ENCODE measurements around the gene GPHB5. TPM values are rescaled to one million over a fixed set of nuclear protein-coding genes. Genes with fewer than 3 reads are reported as not detected.

The GPHB5 gene
- not detected for total RNA-seq

- H3K4me1 ChIP-seq = no peaks in the 10 kb centered on the region
- intact Hi-C loops (cut with DNase I) = no loop called here
- no peak within 1 kb of the TSS for H3K4me3 ChIP-seq
- no peaks in the 10 kb centered on the region for H3K9me3 ChIP-seq
- DNase-seq (ENCODE audit: low spot score in 2 of 2) = no peak
- H3K27me3 ChIP-seq = no peaks in the 10 kb centered on the region
- no peaks in the 10 kb centered on the region for H3K36me3 ChIP-seq
- no peak for TF ChIP-seq CTCF (IDR thresholded peaks at IDR 0.05)
- H3K27ac ChIP-seq = no peak within 1 kb of the TSS
Observed at GRCh38 chr14:63318835-63319234, at the start of gene GPHB5. Gene GPHB5 (minus strand): TSS chr14:63318935. CDS start chr14:63317849, 1,086 bp downstream.

DNA sequence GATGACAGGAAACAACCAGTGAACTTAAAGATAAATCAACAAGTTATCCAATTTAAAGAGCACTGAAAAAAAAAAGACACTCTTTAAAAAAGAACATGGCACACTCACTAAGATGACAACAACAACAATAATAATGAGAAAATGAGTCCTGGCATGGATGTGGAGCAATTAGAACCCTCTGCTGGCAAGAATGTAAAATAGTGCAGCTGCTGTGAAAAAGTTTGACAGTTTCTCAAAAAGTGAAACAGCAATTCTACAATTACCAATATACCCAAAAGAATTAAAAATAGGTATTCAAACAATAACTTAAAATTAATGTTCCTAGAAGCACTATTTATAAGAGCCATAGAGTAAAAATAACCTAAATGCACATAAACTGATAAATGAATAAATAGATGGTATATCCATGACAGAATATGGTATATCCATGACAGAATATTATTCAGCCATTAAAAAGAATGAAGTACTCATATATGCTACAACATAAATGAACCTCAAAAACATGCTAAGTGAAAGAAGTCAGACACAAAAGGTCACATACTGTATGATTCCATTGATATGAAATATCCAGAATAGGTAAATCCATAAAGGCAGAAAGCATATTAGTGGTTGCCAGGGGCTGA, 49.1 kb upstream of the GPHB5 start:
- Histone ChIP-seq H3K4me1 (no peaks in the 10 kb centered on the region), H3K27me3 (no peaks in the 10 kb centered on the region), H3K36me3 (no peaks in the 10 kb centered on the region), H3K9me3 (no peaks in the 10 kb centered on the region), H3K4me3 (no peak overlapping the region), H3K27ac (no peak overlapping the region)
- DNase-seq (ENCODE audit: low spot score in 2 of 2) = no peak
- intact Hi-C loops (cut with DNase I) = loop anchor here (10.0 kb wide), 1 partner anchor 193 kb away; no protein-coding TSS in a partner anchor
- no peak for TF ChIP-seq CTCF (IDR thresholded peaks at IDR 0.05)

- TF ChIP-seq CTCF (IDR thresholded peaks at IDR 0.05) = no peak
- no peak for DNase-seq (ENCODE audit: low spot score in 2 of 2)
- H3K27me3 ChIP-seq = no peaks in the 10 kb centered on the region
- intact Hi-C loops (cut with DNase I) = loop anchor here (10.0 kb wide), 1 partner anchor 188 kb away; no protein-coding TSS in a partner anchor
- no peaks in the 10 kb centered on the region for H3K4me1 ChIP-seq
- H3K9me3 ChIP-seq = no peaks in the 10 kb centered on the region
- no peak overlapping the region for H3K4me3 ChIP-seq
- H3K27ac ChIP-seq = no peak overlapping the region
- no peaks in the 10 kb centered on the region for H3K36me3 ChIP-seq
Observed at GRCh38 chr14:63362389-63362819, 43.7 kb upstream of the GPHB5 start.

- TF ChIP-seq CTCF (IDR thresholded peaks at IDR 0.05) = no peak
- H3K27ac ChIP-seq = no peak overlapping the region
Observed at GRCh38 chr14:63361790-63362189, 43.1 kb upstream of the GPHB5 start.

GRCh38 chr14:63357841-63358240, 39.1 kb upstream of the GPHB5 start:
- H3K27ac ChIP-seq = no peak overlapping the region
- H3K4me1 ChIP-seq = no peaks in the 10 kb centered on the region
- H3K9me3 ChIP-seq = no peaks in the 10 kb centered on the region
- H3K36me3 ChIP-seq = no peaks in the 10 kb centered on the region
- H3K27me3 ChIP-seq = no peaks in the 10 kb centered on the region
- intact Hi-C loops (cut with DNase I) = no loop called here
- no peak overlapping the region for H3K4me3 ChIP-seq
- no peak for TF ChIP-seq CTCF (IDR thresholded peaks at IDR 0.05)
- DNase-seq (ENCODE audit: low spot score in 2 of 2) = no peak

More at GRCh38 chr14:63361790-63362189, 43.1 kb upstream of the GPHB5 start:
- intact Hi-C loops (cut with DNase I) = loop anchor here (10.0 kb wide), 1 partner anchor 187 kb away; no protein-coding TSS in a partner anchor
- Histone ChIP-seq H3K27me3 (no peaks in the 10 kb centered on the region), H3K4me1 (no peaks in the 10 kb centered on the region), H3K4me3 (no peak overlapping the region), H3K9me3 (no peaks in the 10 kb centered on the region), H3K36me3 (no peaks in the 10 kb centered on the region)
- no peak for DNase-seq (ENCODE audit: low spot score in 2 of 2)
